Transverse colon (tissue), 4 donors: ENCODE measurements around the gene DZIP1L. TPM values are rescaled to one million over a fixed set of nuclear protein-coding genes. Genes with fewer than 3 reads are reported as not detected.

Experiments used
- DNase-seq: peaks from one replicate; pipeline ENCODE4 v3.0.0-alpha.2; 2019
- H3K27ac ChIP-seq, 4 donors: fragments of 200-600 bp; sonication (generic); 2 replicates each; pipeline ENCODE4 v1.5.1; 2016 to 2018; ENCODE audit warnings: inconsistent platforms in 4 of 4
- H3K27me3 ChIP-seq: fragments of 200-600 bp; sonication (generic); 2 replicates; pipeline ENCODE4 v1.5.1; 2017; ENCODE audit warnings: inconsistent platforms
- H3K36me3 ChIP-seq, 4 donors: fragments of 200-600 bp; sonication (generic); 2 replicates each; pipeline ENCODE4 v1.5.1; 2017 to 2019; ENCODE audit warnings: inconsistent platforms in 4 of 4
- H3K4me1 ChIP-seq, 4 donors: fragments of 200-600 bp; sonication (generic); 2 replicates each; pipeline ENCODE4 v1.5.1; 2017 to 2020; ENCODE audit warnings: inconsistent platforms in 4 of 4
- H3K4me3 ChIP-seq, 4 donors: fragments of 200-600 bp; sonication (generic); 1 replicate in 1 of 4; 2 replicates in 3 of 4; pipeline versions ENCODE4 v1.5.1 to v1.6.1; 2017 to 2019; ENCODE audit warnings: inconsistent platforms in 4 of 4
- H3K9me3 ChIP-seq, 2 donors: fragments of 200-600 bp; sonication (generic); 2 replicates each; pipeline ENCODE4 v1.5.1; 2017 to 2019; ENCODE audit warnings: inconsistent platforms in 2 of 2
- CTCF ChIP-seq, 5 experiments: fragments of 200-600 bp in 3 of 5; fragments of 450-650 bp in 2 of 5; sonication (generic) in 3 of 5; IDR thresholded peaks; 1 replicate in 2 of 5; 2 replicates in 3 of 5; pipeline ENCODE4 v1.5.1; 2016 to 2017; ENCODE audit warnings: antibody characterized with exemption in 5 of 5, inconsistent platforms in 3 of 5, mild to moderate bottlenecking in 2 of 5, moderate library complexity in 1 of 5
- EP300 ChIP-seq: sonication (generic); formaldehyde crosslinking; IDR thresholded peaks from one replicate; pipeline ENCODE4 v1.6.1; 2017; ENCODE audit warnings: antibody characterized with exemption, low read depth
- POLR2A ChIP-seq: fragments of 450-650 bp; IDR thresholded peaks from one replicate; pipeline ENCODE4 v1.6.1; 2016; ENCODE audit warnings: antibody characterized with exemption, mild to moderate bottlenecking, moderate library complexity
- POLR2AphosphoS5 ChIP-seq, 3 donors: sonication (generic); formaldehyde crosslinking; IDR thresholded peaks; one replicate each; pipeline ENCODE4 v1.6.1; 2016; ENCODE audit warnings: antibody characterized with exemption in 3 of 3
- WGBS, 2 donors: methylation state at CpG; one replicate each; pipeline ENCODE4 v1.1.5; 2018; ENCODE audit warnings: low coverage in 1 of 2; 5-methylcytosine and 5-hydroxymethylcytosine counted together
- in situ Hi-C, 4 donors: fragments of 200-750 bp; cut with MboI; loops; one replicate each; pipeline versions ENCODE4 v1.15.0 to v1.15.1; 2017; ENCODE audit warnings: low sequenced_read_pairs in 3 of 4, low pct_ligation_motif_present in 1 of 4, low pct_unique_long_range_greater_than_20kb in 1 of 4
- intact Hi-C: fragments of 100-400 bp; cut with DNase I; formaldehyde crosslinking; loops from one replicate; pipeline ENCODE4 v1.15.1; 2023; ENCODE audit warnings: low total_unique reads
- total RNA-seq, 4 donors: library from RNA; depleted of rRNA; stranded (reverse); fragments of >200 nt; gene quantifications; one replicate each; pipeline ENCODE4 v1.1.0, GENCODE V29; 2016

The DZIP1L gene
- total RNA-seq, 4 donors from 2014 or later = 4.6 to 13.0 (median 5.1) TPM; not detected in 1

GRCh38 chr3:138072796-138073195, 42.6 kb downstream of the DZIP1L start:
- DNase-seq = no peak
- in situ Hi-C loops (no loop called here), intact Hi-C loops (no loop called here)
- H3K4me3 ChIP-seq = no peak overlapping the region
- H3K27ac ChIP-seq = no peak overlapping the region
- no peaks in the 10 kb centered on the region for H3K27me3 ChIP-seq
- WGBS, 2 donors = 80% methylated on average over 1 to 8 of the region's 8 CpGs
- no peak for TF ChIP-seq POLR2AphosphoS5 (IDR thresholded peaks at IDR 0.05)
- TF ChIP-seq POLR2A = no peak
- no peak for TF ChIP-seq CTCF (IDR thresholded peaks at IDR 0.05)
- TF ChIP-seq EP300 = no peak
- H3K36me3 ChIP-seq = no peaks in the 10 kb centered on the region
- no peaks in the 10 kb centered on the region for H3K4me1 ChIP-seq
- H3K9me3 ChIP-seq = no peaks in the 10 kb centered on the region

GRCh38 chr3:138070006-138070405, 45.4 kb downstream of the DZIP1L start:
- H3K27me3 ChIP-seq = no peaks in the 10 kb centered on the region
- 71 to 79% methylated on average over 3 to 4 of the region's 4 CpGs for whole genome bisulfite sequencing, 2 donors
- in situ Hi-C loops (no loop called here), intact Hi-C loops (no loop called here)
- H3K4me1 ChIP-seq = no peaks in the 10 kb centered on the region
- no peak for TF ChIP-seq POLR2AphosphoS5 (IDR thresholded peaks at IDR 0.05)
- H3K27ac ChIP-seq = no peak overlapping the region
- no peak overlapping the region for H3K4me3 ChIP-seq
- DNase-seq = no peak
- H3K9me3 ChIP-seq = no peaks in the 10 kb centered on the region
- no peaks in the 10 kb centered on the region for H3K36me3 ChIP-seq

GRCh38 chr3:138068579-138069174, 46.7 kb downstream of the DZIP1L start:
- 33 to 60% methylated on average over 2 to 9 of the region's 14 CpGs for WGBS, 2 donors
- H3K36me3 ChIP-seq = no peaks in the 10 kb centered on the region

GRCh38 chr3:138068046-138068445, 47.4 kb downstream of the DZIP1L start:
- no peaks in the 10 kb centered on the region for H3K4me1 ChIP-seq
- H3K27ac ChIP-seq = no peak overlapping the region
- no peak overlapping the region for H3K4me3 ChIP-seq
- intact Hi-C loops (loop anchor here (2.0 kb wide), 1 partner anchor 51 kb away; no protein-coding TSS in a partner anchor), in situ Hi-C loops (loop anchor here in 3 of 4 donors (5.0 to 10.0 kb wide), 2 partner anchors 47 to 49 kb away; partner anchors contain the start of gene DZIP1L (in 3 of the 3))
- DNase-seq = no peak
- 83% methylated on average over 1 of the region's 8 CpGs; no CpG with 5 or more reads in 1 of the 2 donors for WGBS, 2 donors
- H3K9me3 ChIP-seq = no peaks in the 10 kb centered on the region
- H3K36me3 ChIP-seq = no peaks in the 10 kb centered on the region
- no peaks in the 10 kb centered on the region for H3K27me3 ChIP-seq
- TF ChIP-seq CTCF (IDR thresholded peaks at IDR 0.05) (no peak), POLR2A (no peak), EP300 (no peak), POLR2AphosphoS5 (IDR thresholded peaks at IDR 0.05) (no peak)

More at GRCh38 chr3:138068579-138069174, 46.7 kb downstream of the DZIP1L start:
- intact Hi-C loops = loop anchor here (2.0 kb wide), 1 partner anchor 50 kb away; no protein-coding TSS in a partner anchor
- DNase-seq = peak; percentile 76
- Histone ChIP-seq H3K27me3 (no peaks in the 10 kb centered on the region), H3K9me3 (no peaks in the 10 kb centered on the region), H3K27ac (no peak overlapping the region), H3K4me1 (no peaks in the 10 kb centered on the region), H3K4me3 (no peak overlapping the region)
- in situ Hi-C loops = loop anchor here in 3 of 4 donors (5.0 to 10.0 kb wide), 2 partner anchors 46 to 49 kb away; partner anchors contain the start of gene DZIP1L (in 3 of the 3)
- TF ChIP-seq CTCF (IDR thresholded peaks at IDR 0.05) (peak; percentile 90 to 98 (median 96)), POLR2A (no peak)
